Ovary (tissue), 9 donors: ENCODE measurements around the gene CFAP119. TPM values are rescaled to one million over a fixed set of nuclear protein-coding genes. Genes with fewer than 3 reads are reported as not detected.

Experiments
- DNase-seq, 5 donors: peaks; one replicate each; pipeline ENCODE4 v3.0.0-alpha.2; 2019 to 2020
- H3K27ac ChIP-seq, 2 donors: fragments of 200-600 bp; one replicate each; pipeline versions ENCODE4 v1.5.1 to v1.8.0; 2019 to 2022
- H3K27me3 ChIP-seq: fragments of 200-600 bp; one replicate; pipeline ENCODE4 v1.8.0; 2022
- H3K36me3 ChIP-seq: fragments of 200-600 bp; sonication (generic); one replicate; pipeline ENCODE4 v1.5.1; 2019
- H3K4me1 ChIP-seq: one replicate; pipeline ENCODE4 v1.8.1; 2013; ENCODE audit warnings: mild to moderate bottlenecking, moderate library complexity; ENCODE audit not compliant: insufficient read depth
- H3K4me3 ChIP-seq: fragments of 200-600 bp; sonication (generic); one replicate; pipeline ENCODE4 v1.5.1; 2017
- H3K9me3 ChIP-seq, 2 donors: fragments of 200-600 bp in 1 of 2; sonication (generic) in 1 of 2; one replicate each; pipeline versions ENCODE4 v1.5.1 to v1.8.1; 2013 to 2019; ENCODE audit warnings: mild to moderate bottlenecking in 1 of 2, moderate library complexity in 1 of 2
- EP300 ChIP-seq: sonication (generic); formaldehyde crosslinking; IDR thresholded peaks from one replicate; pipeline ENCODE4 v1.6.1; 2017; ENCODE audit warnings: antibody characterized with exemption
- POLR2A ChIP-seq: fragments of 450-650 bp; IDR thresholded peaks from one replicate; pipeline ENCODE4 v1.6.1; 2017; ENCODE audit warnings: antibody characterized with exemption, mild to moderate bottlenecking, moderate library complexity
- WGBS, 3 donors: extraction: QIAGEN DNeasy Blood & Tissue Kit in 1 of 3; methylation state at CpG; one replicate each; pipeline versions ENCODE4 v1.1.5 to v1.1.7; 2013 to 2017; 5-methylcytosine and 5-hydroxymethylcytosine counted together
- intact Hi-C, 4 donors: fragments of 100-400 bp; cut with DNase I; formaldehyde crosslinking; loops; one replicate each; pipeline versions ENCODE4 v1.11.0 to v1.15.1; 2022 to 2023
- polyA plus RNA-seq, 2 donors: library from polyadenylated mRNA; stranded (reverse); fragments of 200-250 nt in 1 of 2; fragments of 350-450 nt in 1 of 2; fragmentation: Illumina TruSeq in 1 of 2; extraction: RNeasy Lipid Tissue Mini Kit (QIAGEN cat#74804) in 1 of 2; gene quantifications; one replicate each; pipeline ENCODE4 v1.2.3, GENCODE V29; 2013 to 2014
- total RNA-seq, 7 donors: library from RNA; depleted of rRNA in 2 of 7; stranded (reverse); fragments of >200 nt in 2 of 7; fragmentation: NEBNext Ultra II Directional in 3 of 7; extraction: Animal tissue kit (Norgen Biotek cat#: 25700) in 3 of 7; gene quantifications; one replicate each; pipeline versions ENCODE4 v1.1.0 to v1.2.4, GENCODE V29; 2016 to 2023
- TF ChIP-seq, protein P1 (sequence below), 3 donors: fragments of 450-650 bp in 2 of 3; fragments of 200-600 bp in 1 of 3; IDR thresholded peaks; one replicate each; pipeline versions ENCODE4 v1.5.1 to v1.8.0; 2016 to 2022; ENCODE audit warnings: antibody characterized with exemption in 3 of 3, mild to moderate bottlenecking in 1 of 3
- donor health status: DM: no; HTN: no; CAD: no; lungs with moderate emphysema.
- donor health status: DM: no; HTN: no; CAD: no.
- donor health status: Bipolar disorder and iron deficiency.
- donor health status: DM: yes; HTN: yes; CAD: no.
- donor health status: DM: no; HTN: no; CAD: no.
- donor health status: DM: yes; HTN: yes; CAD: no.

The CFAP119 gene
- total and polyA plus RNA-seq, 9 donors, result 1.2 to 27.0 (median 4.6) TPM

DNA sequence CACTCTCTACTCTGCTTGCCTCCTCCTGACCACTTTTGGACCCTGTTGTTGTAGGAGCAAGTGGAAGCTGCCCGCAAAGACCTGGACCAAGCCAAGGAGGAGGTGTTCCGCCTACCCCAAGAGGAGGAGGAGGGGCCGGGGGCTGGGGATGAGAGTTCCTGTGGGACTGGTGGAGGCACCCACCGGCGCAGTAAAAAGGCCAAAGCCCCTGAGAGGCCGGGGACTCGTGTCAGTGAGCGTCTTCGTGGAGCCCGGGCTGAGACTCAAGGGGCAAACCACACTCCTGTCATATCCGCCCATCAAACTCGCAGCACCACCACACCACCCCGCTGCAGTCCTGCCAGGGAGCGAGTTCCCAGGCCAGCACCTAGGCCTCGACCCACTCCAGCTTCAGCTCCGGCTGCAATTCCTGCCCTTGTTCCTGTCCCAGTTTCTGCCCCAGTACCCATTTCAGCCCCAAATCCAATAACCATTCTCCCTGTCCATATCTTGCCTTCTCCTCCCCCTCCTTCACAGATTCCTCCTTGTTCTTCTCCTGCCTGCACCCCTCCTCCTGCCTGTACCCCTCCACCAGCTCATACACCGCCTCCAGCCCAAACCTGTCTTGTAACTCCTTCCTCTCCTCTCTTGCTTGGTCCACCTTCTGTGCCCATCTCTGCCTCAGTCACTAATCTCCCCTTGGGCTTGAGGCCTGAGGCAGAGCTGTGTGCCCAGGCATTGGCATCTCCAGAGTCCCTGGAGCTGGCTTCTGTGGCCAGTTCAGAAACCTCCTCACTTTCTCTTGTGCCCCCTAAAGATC is 24.7 kb downstream of the CFAP119 start:
- TF ChIP-seq, protein P1, sequence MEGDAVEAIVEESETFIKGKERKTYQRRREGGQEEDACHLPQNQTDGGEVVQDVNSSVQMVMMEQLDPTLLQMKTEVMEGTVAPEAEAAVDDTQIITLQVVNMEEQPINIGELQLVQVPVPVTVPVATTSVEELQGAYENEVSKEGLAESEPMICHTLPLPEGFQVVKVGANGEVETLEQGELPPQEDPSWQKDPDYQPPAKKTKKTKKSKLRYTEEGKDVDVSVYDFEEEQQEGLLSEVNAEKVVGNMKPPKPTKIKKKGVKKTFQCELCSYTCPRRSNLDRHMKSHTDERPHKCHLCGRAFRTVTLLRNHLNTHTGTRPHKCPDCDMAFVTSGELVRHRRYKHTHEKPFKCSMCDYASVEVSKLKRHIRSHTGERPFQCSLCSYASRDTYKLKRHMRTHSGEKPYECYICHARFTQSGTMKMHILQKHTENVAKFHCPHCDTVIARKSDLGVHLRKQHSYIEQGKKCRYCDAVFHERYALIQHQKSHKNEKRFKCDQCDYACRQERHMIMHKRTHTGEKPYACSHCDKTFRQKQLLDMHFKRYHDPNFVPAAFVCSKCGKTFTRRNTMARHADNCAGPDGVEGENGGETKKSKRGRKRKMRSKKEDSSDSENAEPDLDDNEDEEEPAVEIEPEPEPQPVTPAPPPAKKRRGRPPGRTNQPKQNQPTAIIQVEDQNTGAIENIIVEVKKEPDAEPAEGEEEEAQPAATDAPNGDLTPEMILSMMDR (IDR thresholded peaks at IDR 0.05), result no peak
- TF ChIP-seq POLR2A, result no peak
- TF ChIP-seq EP300, result no peak
- Histone ChIP-seq H3K9me3 (no peaks in the 10 kb centered on the region), H3K27me3 (no peaks in the 10 kb centered on the region), H3K27ac (no peak overlapping the region), H3K36me3 (no peaks in the 10 kb centered on the region), H3K4me1 (peaks cover 4% of the 10 kb centered on the region), H3K4me3 (no peak overlapping the region)
- WGBS, 3 donors, result 87 to 90% (median 90%) methylated on average over 17 of the region's 17 CpGs
- peak in 1 of 5 donors; percentile 33 for DNase-seq
- intact Hi-C loops, result no loop called here

- Histone ChIP-seq H3K27me3 (no peaks in the 10 kb centered on the region), H3K9me3 (no peaks in the 10 kb centered on the region), H3K4me3 (no peak overlapping the region), H3K4me1 (no peaks in the 10 kb centered on the region), H3K27ac (no peak overlapping the region), H3K36me3 (no peaks in the 10 kb centered on the region)
- no peak for DNase-seq
- 77 to 90% (median 79%) methylated on average over 3 of the region's 3 CpGs for WGBS, 3 donors
- TF ChIP-seq EP300 (no peak), POLR2A (no peak)
- TF ChIP-seq, protein P1 (IDR thresholded peaks at IDR 0.05), result no peak
- intact Hi-C loops, result no loop called here
Measured at GRCh38 chr16:30731411-30731810, 30.5 kb downstream of the CFAP119 start.

DNA sequence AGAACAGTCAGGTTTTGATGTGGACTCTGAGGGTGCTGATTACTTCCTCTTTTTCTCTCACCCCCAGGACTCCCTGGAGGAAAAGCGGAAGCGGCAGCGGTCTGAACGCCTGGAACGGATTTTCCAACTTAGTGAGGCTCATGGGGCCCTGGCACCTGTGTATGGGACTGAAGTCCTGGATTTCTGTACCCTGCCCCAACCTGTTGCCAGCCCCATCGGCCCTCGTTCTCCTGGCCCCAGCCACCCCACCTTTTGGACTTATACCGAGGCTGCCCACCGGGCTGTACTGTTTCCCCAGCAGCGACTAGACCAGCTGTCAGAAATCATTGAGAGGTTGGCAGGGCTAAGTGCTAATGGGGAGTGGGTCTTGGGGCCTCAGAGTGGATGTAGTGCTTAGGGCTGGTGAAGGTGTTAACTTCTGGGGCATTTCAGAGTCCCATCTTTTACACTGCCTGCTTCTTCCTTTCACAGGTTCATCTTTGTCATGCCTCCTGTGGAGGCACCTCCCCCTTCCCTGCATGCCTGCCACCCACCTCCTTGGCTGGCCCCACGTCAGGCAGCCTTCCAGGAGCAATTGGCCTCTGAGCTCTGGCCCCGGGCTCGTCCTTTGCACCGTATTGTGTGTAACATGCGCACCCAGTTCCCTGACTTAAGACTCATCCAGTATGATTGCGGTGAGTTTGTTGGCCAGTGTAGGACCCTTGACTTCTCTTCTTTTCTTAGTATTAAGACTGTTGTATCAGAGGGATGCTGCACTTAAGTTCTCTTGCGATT is 32.8 kb downstream of the CFAP119 start:
- no peak overlapping the region for H3K27ac ChIP-seq
- WGBS, 3 donors, result 84 to 86% (median 85%) methylated on average over 17 of the region's 17 CpGs
- no peaks in the 10 kb centered on the region for H3K36me3 ChIP-seq
- intact Hi-C loops, result loop anchor here in 2 of 4 donors (10.0 kb wide), 2 partner anchors 56 to 594 kb away; partner anchors contain the start of gene ZNF629 (in 1 of the 2)
- H3K27me3 ChIP-seq, result no peaks in the 10 kb centered on the region
- no peak for TF ChIP-seq POLR2A
- TF ChIP-seq, protein P1 (IDR thresholded peaks at IDR 0.05), result no peak
- TF ChIP-seq EP300, result no peak
- DNase-seq, result no peak
- H3K9me3 ChIP-seq, result no peaks in the 10 kb centered on the region
- H3K4me3 ChIP-seq, result no peak overlapping the region
- H3K4me1 ChIP-seq, result no peaks in the 10 kb centered on the region

DNA sequence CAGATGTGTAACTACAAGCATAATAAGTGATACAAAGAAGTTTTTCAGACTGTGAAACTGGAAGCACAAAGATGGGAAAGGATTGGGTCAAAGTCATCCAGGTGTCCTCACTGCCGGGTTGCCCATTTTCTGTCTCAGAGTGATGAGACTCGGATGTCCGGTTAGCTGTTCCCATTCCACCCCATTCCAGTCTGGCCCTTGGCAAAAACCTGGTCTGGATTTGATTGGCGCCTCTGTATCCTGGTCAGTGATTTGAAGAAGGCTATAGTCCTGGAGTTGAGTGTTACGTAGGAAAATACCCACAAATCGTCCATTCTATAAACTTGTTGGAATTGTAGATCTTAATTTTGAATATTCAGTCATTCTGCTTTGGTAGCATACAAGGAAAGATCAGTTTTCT is 33.5 kb downstream of the CFAP119 start:
- no peaks in the 10 kb centered on the region for H3K9me3 ChIP-seq
- H3K4me3 ChIP-seq, result no peak overlapping the region
- TF ChIP-seq, protein P1 (IDR thresholded peaks at IDR 0.05), result no peak
- H3K4me1 ChIP-seq, result no peaks in the 10 kb centered on the region
- 88 to 93% (median 91%) methylated on average over 6 of the region's 6 CpGs for WGBS, 3 donors
- DNase-seq, result no peak
- no peak overlapping the region for H3K27ac ChIP-seq
- intact Hi-C loops, result loop anchor here in 2 of 4 donors (10.0 kb wide), 2 partner anchors 56 to 594 kb away; partner anchors contain the start of gene ZNF629 (in 1 of the 2)
- H3K36me3 ChIP-seq, result no peaks in the 10 kb centered on the region
- no peaks in the 10 kb centered on the region for H3K27me3 ChIP-seq
